Measurements from ENCODE around the gene C3orf70.
"Not testable (repeated sequence)": the region's sequence is repeated elsewhere in the genome, so short reads cannot be mapped to it uniquely, and the experiment has no call there.

C3orf70 gene

GRCh38 chr3:185129083-185129482 lies 23.8 kb downstream of the C3orf70 start:
- DNase-seq (no peak), ATAC-seq (replicated peaks) (no peak)
- Mint-ChIP-seq H3K9me3 (no peaks in the 10 kb centered on the region), H3K27ac (no peak overlapping the region), H3K36me3 (no peaks in the 10 kb centered on the region), H3K27me3 (peaks cover 8% of the 10 kb centered on the region in 2 donors), H3K4me1 (no peaks in the 10 kb centered on the region), H3K4me3 (no peak overlapping the region)

- ATAC-seq (replicated peaks) (no peak), DNase-seq (no peak)
- Mint-ChIP-seq H3K9me3 (no peaks in the 10 kb centered on the region), H3K27ac (no peak overlapping the region), H3K36me3 (no peaks in the 10 kb centered on the region), H3K4me1 (no peaks in the 10 kb centered on the region), H3K4me3 (no peak overlapping the region), H3K27me3 (peaks cover 8 to 12% of the 10 kb centered on the region in 2 donors)
These were observed 26.7 kb downstream of the C3orf70 start for GRCh38 chr3:185126201-185126600.

- H3K4me1 Mint-ChIP-seq, result no peaks in the 10 kb centered on the region
- H3K36me3 Mint-ChIP-seq, result no peaks in the 10 kb centered on the region
- ATAC-seq (replicated peaks), result no peak
- no peak overlapping the region for H3K27ac Mint-ChIP-seq
- no peak overlapping the region for H3K4me3 Mint-ChIP-seq
- no peaks in the 10 kb centered on the region for H3K9me3 Mint-ChIP-seq
- DNase-seq, result no peak
- peaks cover 17 to 40% of the 10 kb centered on the region in 2 donors for H3K27me3 Mint-ChIP-seq
These were observed 32.7 kb downstream of the C3orf70 start for GRCh38 chr3:185120126-185120525.

- no peak overlapping the region for H3K27ac Mint-ChIP-seq
- DNase-seq, result no peak
- H3K4me3 Mint-ChIP-seq, result no peak overlapping the region
- ATAC-seq (replicated peaks), result no peak
- H3K9me3 Mint-ChIP-seq, result peaks cover 0 to 1% of the 10 kb centered on the region in 2 donors
- H3K4me1 Mint-ChIP-seq, result no peaks in the 10 kb centered on the region
- H3K27me3 Mint-ChIP-seq, result peaks cover 26 to 38% of the 10 kb centered on the region in 2 donors
- H3K36me3 Mint-ChIP-seq, result no peaks in the 10 kb centered on the region
These were observed 37.5 kb downstream of the C3orf70 start for GRCh38 chr3:185115371-185115770.

GRCh38 chr3:185114756-185115155 lies 38.1 kb downstream of the C3orf70 start:
- H3K27ac Mint-ChIP-seq, result no peak overlapping the region
- H3K4me1 Mint-ChIP-seq, result no peaks in the 10 kb centered on the region
- H3K36me3 Mint-ChIP-seq, result no peaks in the 10 kb centered on the region
- peaks cover 22 to 37% of the 10 kb centered on the region in 2 donors for H3K27me3 Mint-ChIP-seq
- ATAC-seq (replicated peaks) (no peak), DNase-seq (no peak)
- peaks cover 0 to 1% of the 10 kb centered on the region in 2 donors for H3K9me3 Mint-ChIP-seq
- H3K4me3 Mint-ChIP-seq, result no peak overlapping the region

- H3K27me3 Mint-ChIP-seq, result peaks cover 19 to 36% of the 10 kb centered on the region in 2 donors
- H3K27ac Mint-ChIP-seq, result no peak overlapping the region
- H3K9me3 Mint-ChIP-seq, result peaks cover 0 to 1% of the 10 kb centered on the region in 2 donors
- ATAC-seq (replicated peaks) (no peak), DNase-seq (no peak)
- H3K4me1 Mint-ChIP-seq, result no peaks in the 10 kb centered on the region
- no peaks in the 10 kb centered on the region for H3K36me3 Mint-ChIP-seq
- H3K4me3 Mint-ChIP-seq, result no peak overlapping the region
These were observed 40.7 kb downstream of the C3orf70 start for GRCh38 chr3:185112186-185112585.

- not testable (repeated sequence) for H3K27ac Mint-ChIP-seq; DNase-seq; ATAC-seq (replicated peaks); H3K4me1 Mint-ChIP-seq; H3K36me3 Mint-ChIP-seq; H3K4me3 Mint-ChIP-seq
- peaks cover 8 to 13% of the 10 kb centered on the region in 2 donors for H3K9me3 Mint-ChIP-seq
- peaks cover 13 to 24% of the 10 kb centered on the region in 2 donors for H3K27me3 Mint-ChIP-seq
These were observed 43.8 kb downstream of the C3orf70 start for GRCh38 chr3:185109012-185109411.

- H3K9me3 Mint-ChIP-seq, result peaks cover 16 to 20% of the 10 kb centered on the region in 2 donors
- not testable (repeated sequence) for H3K36me3 Mint-ChIP-seq; H3K4me1 Mint-ChIP-seq; ATAC-seq (replicated peaks); DNase-seq; H3K4me3 Mint-ChIP-seq; H3K27ac Mint-ChIP-seq
- peaks cover 9 to 21% of the 10 kb centered on the region in 2 donors for H3K27me3 Mint-ChIP-seq
These were observed 46.5 kb downstream of the C3orf70 start for GRCh38 chr3:185106256-185106890.

GRCh38 chr3:185103359-185104127 lies 49.3 kb downstream of the C3orf70 start:
- Mint-ChIP-seq H3K27ac (no peak overlapping the region), H3K4me1 (no peaks in the 10 kb centered on the region), H3K27me3 (peaks cover 15 to 30% of the 10 kb centered on the region in 2 donors), H3K9me3 (peaks cover 23 to 26% of the 10 kb centered on the region in 2 donors), H3K4me3 (no peak overlapping the region), H3K36me3 (no peaks in the 10 kb centered on the region)
- DNase-seq (no peak), ATAC-seq (replicated peaks) (no peak)

GRCh38 chr3:185094697-185095096 lies 58.2 kb downstream of the C3orf70 start:
- H3K36me3 Mint-ChIP-seq, result no peaks in the 10 kb centered on the region
- H3K27me3 Mint-ChIP-seq, result peaks cover 21 to 30% of the 10 kb centered on the region in 2 donors
- no peak overlapping the region for H3K4me3 Mint-ChIP-seq
- DNase-seq (no peak), ATAC-seq (replicated peaks) (no peak)
- no peak overlapping the region for H3K27ac Mint-ChIP-seq
- H3K4me1 Mint-ChIP-seq, result no peaks in the 10 kb centered on the region
- H3K9me3 Mint-ChIP-seq, result peaks cover 0 to under 1% of the 10 kb centered on the region in 2 donors

GRCh38 chr3:185093116-185093515 lies 59.7 kb downstream of the C3orf70 start:
- H3K27me3 Mint-ChIP-seq, result peaks cover 18 to 20% of the 10 kb centered on the region in 2 donors
- no peaks in the 10 kb centered on the region for H3K36me3 Mint-ChIP-seq
- ATAC-seq (replicated peaks) (no peak), DNase-seq (no peak)
- no peaks in the 10 kb centered on the region for H3K9me3 Mint-ChIP-seq
- no peak overlapping the region for H3K27ac Mint-ChIP-seq
- no peak overlapping the region for H3K4me3 Mint-ChIP-seq
- H3K4me1 Mint-ChIP-seq, result no peaks in the 10 kb centered on the region

GRCh38 chr3:185090811-185091210 lies 62.0 kb downstream of the C3orf70 start:
- H3K27me3 Mint-ChIP-seq, result peaks cover 7 to 18% of the 10 kb centered on the region in 2 donors
- no peak overlapping the region for H3K4me3 Mint-ChIP-seq
- ATAC-seq (replicated peaks) (no peak), DNase-seq (no peak)
- H3K27ac Mint-ChIP-seq, result no peak overlapping the region
- no peaks in the 10 kb centered on the region for H3K9me3 Mint-ChIP-seq
- no peaks in the 10 kb centered on the region for H3K36me3 Mint-ChIP-seq
- no peaks in the 10 kb centered on the region for H3K4me1 Mint-ChIP-seq

GRCh38 chr3:185089751-185090150 lies 63.1 kb downstream of the C3orf70 start:
- Mint-ChIP-seq H3K9me3 (no peaks in the 10 kb centered on the region), H3K27ac (no peak overlapping the region), H3K4me1 (no peaks in the 10 kb centered on the region), H3K27me3 (peaks cover 7 to 20% of the 10 kb centered on the region in 2 donors), H3K36me3 (no peaks in the 10 kb centered on the region), H3K4me3 (no peak overlapping the region)
- ATAC-seq (replicated peaks) (no peak), DNase-seq (no peak)

GRCh38 chr3:185089343-185089742 lies 63.5 kb downstream of the C3orf70 start:
- ATAC-seq (replicated peaks) (no peak), DNase-seq (no peak)
- no peak overlapping the region for H3K27ac Mint-ChIP-seq
- no peak overlapping the region for H3K4me3 Mint-ChIP-seq
- no peaks in the 10 kb centered on the region for H3K9me3 Mint-ChIP-seq
- no peaks in the 10 kb centered on the region for H3K36me3 Mint-ChIP-seq
- peaks cover 7 to 22% of the 10 kb centered on the region in 2 donors for H3K27me3 Mint-ChIP-seq
- no peaks in the 10 kb centered on the region for H3K4me1 Mint-ChIP-seq

GRCh38 chr3:185087419-185087818 lies 65.4 kb downstream of the C3orf70 start:
- Mint-ChIP-seq H3K9me3 (no peaks in the 10 kb centered on the region), H3K36me3 (no peaks in the 10 kb centered on the region), H3K4me1 (no peaks in the 10 kb centered on the region), H3K27me3 (peaks cover 0 to 17% of the 10 kb centered on the region in 2 donors), H3K4me3 (no peak overlapping the region), H3K27ac (no peak overlapping the region)
- DNase-seq (no peak), ATAC-seq (replicated peaks) (no peak)
